Heart right ventricle (tissue), 16 donors: Measurements from ENCODE around the gene DUOXA1. TPM values are rescaled to one million over a fixed set of nuclear protein-coding genes. Genes with fewer than 3 reads are reported as not detected.

Experiments
- ATAC-seq, 8 donors: fragments of 200-7000 bp; cut with Tn5 transposase; one replicate each; pipeline ENCODE4 v1.9.1; 2020; ENCODE audit warnings: mild to moderate bottlenecking in 8 of 8, moderate library complexity in 8 of 8, moderate number of reproducible peaks in 1 of 8
- DNase-seq, 2 donors: peaks; one replicate each; pipeline ENCODE4 v3.0.0-alpha.2; 2020
- H3K27ac ChIP-seq, 10 donors: fragments of 200-600 bp; sonication (generic) in 2 of 10; one replicate each; pipeline versions ENCODE4 v1.5.0 to v1.8.0; 2020 to 2022; ENCODE audit warnings: mild to moderate bottlenecking in 3 of 10
- H3K27me3 ChIP-seq, 7 donors: fragments of 200-600 bp; one replicate each; pipeline ENCODE4 v1.8.0; 2021 to 2022; ENCODE audit warnings: mild to moderate bottlenecking in 2 of 7
- H3K36me3 ChIP-seq, 9 donors: fragments of 200-600 bp; sonication (generic) in 1 of 9; one replicate each; pipeline versions ENCODE4 v1.5.0 to v1.8.0; 2020 to 2022; ENCODE audit warnings: mild to moderate bottlenecking in 2 of 9
- H3K4me1 ChIP-seq, 9 donors: fragments of 200-600 bp; sonication (generic) in 1 of 9; one replicate each; pipeline versions ENCODE4 v1.5.0 to v1.8.0; 2020 to 2022; ENCODE audit warnings: mild to moderate bottlenecking in 4 of 9
- H3K4me3 ChIP-seq, 10 donors: fragments of 200-600 bp; sonication (generic) in 2 of 10; one replicate each; pipeline versions ENCODE4 v1.5.0 to v1.8.0; 2020 to 2022; ENCODE audit warnings: mild to moderate bottlenecking in 7 of 10, moderate library complexity in 2 of 10
- H3K9me3 ChIP-seq, 11 donors: fragments of 200-600 bp in 10 of 11; sonication (generic) in 2 of 11; one replicate each; pipeline versions ENCODE4 v1.5.0 to v1.8.0; 2013 to 2022; ENCODE audit warnings: mild to moderate bottlenecking in 2 of 11, control low read depth in 1 of 11, moderate library complexity in 1 of 11
- WGBS, 2 donors: extraction: QIAGEN DNeasy Blood & Tissue Kit; methylation state at CpG; one replicate each; pipeline ENCODE4 v1.1.7; 2013; ENCODE audit warnings: inconsistent platforms in 1 of 2; 5-methylcytosine and 5-hydroxymethylcytosine counted together
- intact Hi-C, 10 donors: fragments of 100-400 bp; cut with DNase I; formaldehyde crosslinking; loops; one replicate each; pipeline versions ENCODE4 v1.11.1 to v1.14.2; 2022
- polyA plus RNA-seq, 2 donors: library from polyadenylated mRNA; stranded (reverse); fragments of 200-250 nt; gene quantifications; one replicate each; pipeline ENCODE4 v1.2.3, GENCODE V29; 2013
- total RNA-seq, 10 donors: library from RNA; stranded (reverse); fragmentation: NEBNext Ultra II Directional in 3 of 10; extraction: Animal tissue kit (Norgen Biotek cat#: 25700) in 3 of 10; gene quantifications; one replicate each; pipeline versions ENCODE4 v1.2.1 to v1.2.4, GENCODE V29; 2021 to 2023
- TF ChIP-seq, protein P1 (sequence below), 9 donors: fragments of 200-600 bp; sonication (generic) in 2 of 9; IDR thresholded peaks; one replicate each; pipeline versions ENCODE4 v1.5.0 to v1.8.0; 2021 to 2022; ENCODE audit warnings: antibody characterized with exemption in 9 of 9, mild to moderate bottlenecking in 5 of 9, moderate library complexity in 1 of 9
- donor health status: Arrhythmogenic right ventricular cardiomyopathy.
- donor health status: ischemic (EF 13 %, LVEDD 7.1; RV severe dilation, severe dysfunction).
- donor health status: healthy with polysubstance abuse.
- donor health status: DM: no; HTN: yes; CAD: no.
- donor health status: DM: no; HTN: no; CAD: no.
- donor health status: ischemic (EF 25% LVEDD 6.9; RV normal size, moderate dysfunction).
- donor health status: ischemic (EF 25% LVEDD 5.7; RV mildly dilated, moderate dysfunction).
- donor health status: healthy.
- donor health status: DM: yes; HTN: yes; CAD: no.
- donor health status: Ischemic cardiomyopathy.
- donor health status: ischemic (EF 35%, LVEDD 5.7; RV mildly dilated, moderate dysfunction).
- donor health status: nonischemic (EF 11% LVEDD 7.7; RV severe dilation, severe dysfunction).
- donor health status: DM: yes; HTN: yes; CAD: no.
- donor health status: PGD.
- donor health status: ischemic (EF 29% LVEDD 5.4; RV normal size, mild dysfunction).
- donor health status: nonischemic (EF 23%, LVEDD 6.1; RV moderate dilation, normal function).

DUOXA1 gene
- total and polyA plus RNA-seq, 12 donors, result 0.11 to 1.3 (median 0.47) TPM; not detected in 1

DNA sequence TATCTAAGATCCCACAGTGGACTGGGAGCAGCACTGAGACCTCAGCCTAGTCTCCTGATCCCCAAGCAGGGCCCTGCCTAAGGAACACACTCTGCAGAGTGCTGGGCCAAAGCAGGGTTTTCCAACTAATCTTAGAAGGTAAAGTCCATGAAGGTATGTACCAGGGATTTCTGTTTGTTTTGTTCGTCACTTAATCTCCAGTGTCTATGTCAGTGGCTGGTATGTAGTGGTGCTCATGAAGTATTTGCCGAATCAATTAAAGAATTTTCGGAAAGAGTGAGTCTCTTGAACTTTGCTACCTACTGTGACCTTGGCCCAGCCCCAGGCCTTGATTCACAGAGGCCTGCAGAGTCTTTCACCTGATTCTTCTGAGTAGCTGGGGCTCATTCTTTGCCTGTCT, 1.8 kb upstream of the DUOXA1 start:
- peaks cover 5 to 96% (median 77%) of the 10 kb centered on the region in 7 donors for H3K27me3 ChIP-seq
- intact Hi-C loops, result no loop called here
- H3K9me3 ChIP-seq, result no peaks in the 10 kb centered on the region
- H3K36me3 ChIP-seq, result no peaks in the 10 kb centered on the region
- DNase-seq, result no peak
- no peak for ATAC-seq
- 92 to 94% methylated on average over 3 of the region's 3 CpGs for WGBS, 2 donors
- H3K4me3 ChIP-seq, result no peak overlapping the region
- no peak overlapping the region for H3K27ac ChIP-seq
- peaks cover 0 to 23% (median 18%) of the 10 kb centered on the region in 9 donors for H3K4me1 ChIP-seq
- TF ChIP-seq, protein P1, sequence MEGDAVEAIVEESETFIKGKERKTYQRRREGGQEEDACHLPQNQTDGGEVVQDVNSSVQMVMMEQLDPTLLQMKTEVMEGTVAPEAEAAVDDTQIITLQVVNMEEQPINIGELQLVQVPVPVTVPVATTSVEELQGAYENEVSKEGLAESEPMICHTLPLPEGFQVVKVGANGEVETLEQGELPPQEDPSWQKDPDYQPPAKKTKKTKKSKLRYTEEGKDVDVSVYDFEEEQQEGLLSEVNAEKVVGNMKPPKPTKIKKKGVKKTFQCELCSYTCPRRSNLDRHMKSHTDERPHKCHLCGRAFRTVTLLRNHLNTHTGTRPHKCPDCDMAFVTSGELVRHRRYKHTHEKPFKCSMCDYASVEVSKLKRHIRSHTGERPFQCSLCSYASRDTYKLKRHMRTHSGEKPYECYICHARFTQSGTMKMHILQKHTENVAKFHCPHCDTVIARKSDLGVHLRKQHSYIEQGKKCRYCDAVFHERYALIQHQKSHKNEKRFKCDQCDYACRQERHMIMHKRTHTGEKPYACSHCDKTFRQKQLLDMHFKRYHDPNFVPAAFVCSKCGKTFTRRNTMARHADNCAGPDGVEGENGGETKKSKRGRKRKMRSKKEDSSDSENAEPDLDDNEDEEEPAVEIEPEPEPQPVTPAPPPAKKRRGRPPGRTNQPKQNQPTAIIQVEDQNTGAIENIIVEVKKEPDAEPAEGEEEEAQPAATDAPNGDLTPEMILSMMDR (IDR thresholded peaks at IDR 0.05), result no peak

DNA sequence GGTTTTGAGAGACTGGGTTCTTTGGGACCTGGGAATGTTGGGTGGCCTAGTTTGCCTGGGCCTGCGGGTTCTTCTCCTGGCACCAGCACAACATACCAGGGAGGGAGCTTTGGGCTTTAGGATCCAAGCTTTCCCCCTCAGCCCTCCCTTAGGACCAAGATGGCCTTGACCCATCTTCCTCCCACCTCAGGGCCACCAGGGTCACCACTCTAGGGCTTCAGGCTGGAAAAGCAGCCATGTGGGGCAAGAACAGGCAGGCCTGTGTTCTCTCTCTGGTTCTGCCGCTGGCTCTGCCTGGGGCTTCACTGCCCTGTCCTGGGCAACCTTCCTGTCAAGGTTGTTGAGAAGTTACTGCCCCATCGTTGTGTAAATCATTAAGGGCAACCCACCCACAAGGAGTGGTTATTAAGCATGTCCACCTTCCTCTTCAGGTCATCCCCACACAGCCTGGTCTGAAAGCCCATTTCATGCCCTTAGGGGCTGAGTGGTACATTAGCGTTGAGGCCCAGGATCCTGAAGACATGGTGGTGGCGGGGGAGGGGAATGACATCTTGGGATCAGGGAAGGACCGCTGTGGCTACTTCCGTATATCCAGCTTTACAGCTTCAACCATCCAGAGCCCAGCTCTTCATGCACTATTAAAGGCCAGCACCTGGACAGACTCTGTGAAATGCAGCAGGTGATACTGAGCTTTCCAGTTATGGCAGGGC, 767 bp upstream of the DUOXA1 start:
- H3K27ac ChIP-seq, result no peak overlapping the region
- no peaks in the 10 kb centered on the region for H3K9me3 ChIP-seq
- intact Hi-C loops, result no loop called here
- H3K4me1 ChIP-seq, result peaks cover 0 to 23% (median 18%) of the 10 kb centered on the region in 9 donors
- H3K36me3 ChIP-seq, result no peaks in the 10 kb centered on the region
- H3K27me3 ChIP-seq, result peaks cover 5 to 97% (median 74%) of the 10 kb centered on the region in 7 donors
- whole genome bisulfite sequencing, 2 donors, result 79 to 84% methylated on average over 7 of the region's 7 CpGs
- H3K4me3 ChIP-seq, result peak overlapping the region in 9 of 10 donors; percentile 22 to 49 (median 41)
- TF ChIP-seq, protein P1 (IDR thresholded peaks at IDR 0.05), result no peak
- DNase-seq (no peak), ATAC-seq (no peak)

DNA sequence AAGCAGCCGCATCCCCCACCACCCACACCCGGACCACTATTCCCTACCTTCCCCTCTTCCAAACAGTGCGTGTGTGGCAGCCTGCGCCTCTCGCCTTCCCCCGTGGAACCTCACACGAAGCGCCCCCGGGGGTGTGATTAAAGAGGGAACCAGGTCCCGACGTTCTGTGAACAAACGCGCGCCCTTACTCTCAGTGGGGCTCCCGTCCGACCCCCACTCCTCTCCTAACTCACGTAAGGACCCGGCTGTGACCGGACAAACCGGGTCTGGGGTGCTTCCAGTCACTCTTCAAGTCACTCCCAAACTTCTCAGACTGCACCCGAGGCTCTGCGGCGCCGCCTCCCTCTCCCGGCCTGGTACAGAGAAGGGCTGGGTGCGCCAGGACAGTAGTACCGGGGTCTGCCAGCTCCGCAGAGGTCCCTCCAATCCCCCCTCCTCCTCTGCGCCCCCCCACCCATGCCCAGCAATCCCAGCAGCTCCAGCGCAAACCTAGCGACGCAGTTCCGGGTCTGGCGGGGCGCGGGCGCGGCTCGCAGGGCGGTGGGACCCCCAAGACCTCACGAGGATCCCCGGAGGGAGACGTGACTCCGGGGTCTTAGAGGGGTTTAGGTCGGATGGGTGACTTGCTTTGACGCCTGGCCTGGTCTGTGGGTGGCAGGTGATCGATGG, 574 bp downstream of the DUOXA1 start:
- ATAC-seq (peak in 5 of 8 donors; percentile 18 to 33 (median 27)), DNase-seq (no peak)
- Histone ChIP-seq H3K4me3 (peak overlapping the region; percentile 2 to 49 (median 40)), H3K27me3 (peaks cover 5 to 96% (median 68%) of the 10 kb centered on the region in 7 donors), H3K27ac (no peak overlapping the region), H3K4me1 (peaks cover 0 to 15% (median 11%) of the 10 kb centered on the region in 9 donors), H3K36me3 (no peaks in the 10 kb centered on the region), H3K9me3 (no peaks in the 10 kb centered on the region)
- intact Hi-C loops, result no loop called here
- TF ChIP-seq, protein P1 (IDR thresholded peaks at IDR 0.05), result no peak
- 3% methylated on average over 46 to 47 of the region's 47 CpGs for WGBS, 2 donors

DNA sequence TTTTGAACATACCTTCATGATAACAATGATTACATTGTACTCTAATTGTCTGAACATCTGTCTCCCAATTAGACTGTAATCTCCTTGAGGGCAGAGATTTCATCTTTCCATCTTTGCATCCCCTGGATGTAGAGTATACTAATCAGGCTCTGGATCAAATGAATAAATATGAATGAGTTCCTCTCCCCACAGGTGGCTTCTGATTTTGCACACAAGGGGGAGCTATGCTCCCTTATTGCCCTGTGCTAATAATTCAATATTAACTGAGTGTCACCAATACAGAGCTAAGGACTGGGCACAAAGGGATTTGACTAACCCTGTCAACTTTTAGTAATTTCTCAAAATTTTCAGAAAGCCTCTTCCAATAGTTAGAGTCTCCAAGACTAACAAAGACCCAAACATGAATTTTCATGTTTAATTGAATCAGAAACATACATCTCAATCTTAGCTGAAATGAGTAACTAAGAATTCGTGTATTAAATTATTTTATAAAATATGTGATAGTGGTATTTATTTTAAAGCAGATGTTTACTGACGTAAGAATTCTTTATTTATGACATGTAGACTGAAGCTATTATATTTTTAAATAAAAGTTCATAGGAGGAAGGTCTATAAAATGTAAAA, 3.0 kb downstream of the DUOXA1 start:
- intact Hi-C loops, result no loop called here
- no peak for ATAC-seq

More for the DNA sequence above, 3.0 kb downstream of the DUOXA1 start:
- H3K9me3 ChIP-seq, result no peaks in the 10 kb centered on the region
- TF ChIP-seq, protein P1 (IDR thresholded peaks at IDR 0.05), result peak; percentile 15 to 72 (median 59)
- peaks cover 5 to 89% (median 73%) of the 10 kb centered on the region in 7 donors for H3K27me3 ChIP-seq
- H3K27ac ChIP-seq, result no peak overlapping the region
- no peak for DNase-seq
- H3K4me3 ChIP-seq, result no peak overlapping the region
- WGBS, 2 donors, result 55 to 58% methylated on average over 2 of the region's 2 CpGs
- no peaks in the 10 kb centered on the region for H3K36me3 ChIP-seq
- H3K4me1 ChIP-seq, result peaks cover 0 to 15% (median 11%) of the 10 kb centered on the region in 9 donors
